Measurements from ENCODE around the gene SIGLECL1. TPM values are rescaled to one million over a fixed set of nuclear protein-coding genes. Genes with fewer than 3 reads are reported as not detected.

Gene SIGLECL1
- total RNA-seq, 1 experiment from 2014 or later = not detected

GRCh38 chr19:51305479-51305878, 54.6 kb downstream of the SIGLECL1 start:
- no peak overlapping the region for H3K4ac ChIP-seq (ENCODE audit: low read depth, low read length)
- no peaks in the 10 kb centered on the region for H3K4me1 ChIP-seq (ENCODE audit: insufficient read depth, low read length)
- H2AK5ac ChIP-seq (ENCODE audit: insufficient read length, low read length) = no peak overlapping the region
- no peaks in the 10 kb centered on the region for H3K23me2 ChIP-seq (ENCODE audit: insufficient read length, low read depth, low read length, poor library complexity, severe bottlenecking)
- no peak overlapping the region for H2BK20ac ChIP-seq (ENCODE audit: low read depth, low read length, poor library complexity, severe bottlenecking)
- peaks cover 0 to 4% (median 4%) of the 10 kb centered on the region in 3 experiments; a peak in 5 of 7 replicates for H3K36me3 Mint-ChIP-seq (ENCODE audit: insufficient read depth in 1 of 3, low read depth in 3 of 3)
- no peak overlapping the region for H3T11ph ChIP-seq (ENCODE audit: low read length)
- no peak overlapping the region for H4K8ac ChIP-seq (replicated peaks; ENCODE audit: insufficient read length, low read depth, low read length)
- no peak overlapping the region for H4K91ac ChIP-seq (ENCODE audit: insufficient read length, low read depth, low read length)
- no peaks in the 10 kb centered on the region for H3K27me3 ChIP-seq (ENCODE audit: insufficient read depth, low read length)
- H3K23ac ChIP-seq (ENCODE audit: insufficient read length, low read depth, low read length) = no peak overlapping the region
- H3K79me2 ChIP-seq (ENCODE audit: insufficient read depth, low read length) = no peaks in the 10 kb centered on the region
- no CpG with 5 or more reads among the region's 3 CpGs for WGBS (ENCODE audit: extremely low coverage, insufficient read length, low lambda C conversion rate)
- peaks cover 10 to 12% of the 10 kb centered on the region in 2 experiments for H3K4me1 Mint-ChIP-seq
- H3K79me1 ChIP-seq (ENCODE audit: insufficient read depth, low read depth, low read length, poor library complexity, severe bottlenecking) = no peaks in the 10 kb centered on the region
- no peak overlapping the region for H2AFZ ChIP-seq (ENCODE audit: low read length)
- no peak overlapping the region for H3K14ac ChIP-seq (ENCODE audit: insufficient read depth, low read length)
- no peak overlapping the region for H2BK12ac ChIP-seq (ENCODE audit: insufficient read length, low read depth, low read length)
- no peak overlapping the region for H3K4me2 ChIP-seq (ENCODE audit: insufficient read depth, insufficient read length, low read length)
- H2BK120ac ChIP-seq (ENCODE audit: low read depth, low read length, poor library complexity, severe bottlenecking) = no peak overlapping the region
- no peak overlapping the region for H3K56ac ChIP-seq (ENCODE audit: insufficient read length, low read depth, low read length)
- no peak overlapping the region for H3K18ac ChIP-seq (ENCODE audit: insufficient read length, low read depth, low read length)
- H3K9me3 ChIP-seq (ENCODE audit: control insufficient read depth, low read depth, low read length) = no peaks in the 10 kb centered on the region
- no peak overlapping the region for H3K9ac ChIP-seq (ENCODE audit: extremely low read depth, insufficient read length, low read length)
- no peak for DNase-seq
- no peak overlapping the region for H3K27ac ChIP-seq (ENCODE audit: insufficient read length, low read depth, low read length)
- no peak overlapping the region for H3K27ac Mint-ChIP-seq
- H3K4me3 Mint-ChIP-seq = no peak overlapping the region
- no peaks in the 10 kb centered on the region for H4K20me1 ChIP-seq (ENCODE audit: control insufficient read depth, insufficient read depth, insufficient read length)
- TF ChIP-seq CTCF (conservative IDR thresholded peaks at IDR 0.05) = no peak
- peaks cover 9 to 22% of the 10 kb centered on the region in 2 experiments; a peak in 4 of 5 replicates for H3K9me3 Mint-ChIP-seq
- H4K5ac ChIP-seq (ENCODE audit: insufficient read length, low read depth, low read length) = no peak overlapping the region
- no peak overlapping the region for H2BK15ac ChIP-seq (ENCODE audit: low read depth, low read length)
- H3K27me3 Mint-ChIP-seq (ENCODE audit: low read depth) = peaks cover 15% of the 10 kb centered on the region
- no peak overlapping the region for H2BK5ac ChIP-seq (ENCODE audit: insufficient read length, low read length)

Data from H9 (cell line).